ENCODE data around the gene ABHD16A. TPM values are rescaled to one million over a fixed set of nuclear protein-coding genes. Genes with fewer than 3 reads are reported as not detected.

Gene ABHD16A
- polyA plus RNA-seq, 3 donors = 52.4 to 70.9 (median 61.6) TPM

DNA sequence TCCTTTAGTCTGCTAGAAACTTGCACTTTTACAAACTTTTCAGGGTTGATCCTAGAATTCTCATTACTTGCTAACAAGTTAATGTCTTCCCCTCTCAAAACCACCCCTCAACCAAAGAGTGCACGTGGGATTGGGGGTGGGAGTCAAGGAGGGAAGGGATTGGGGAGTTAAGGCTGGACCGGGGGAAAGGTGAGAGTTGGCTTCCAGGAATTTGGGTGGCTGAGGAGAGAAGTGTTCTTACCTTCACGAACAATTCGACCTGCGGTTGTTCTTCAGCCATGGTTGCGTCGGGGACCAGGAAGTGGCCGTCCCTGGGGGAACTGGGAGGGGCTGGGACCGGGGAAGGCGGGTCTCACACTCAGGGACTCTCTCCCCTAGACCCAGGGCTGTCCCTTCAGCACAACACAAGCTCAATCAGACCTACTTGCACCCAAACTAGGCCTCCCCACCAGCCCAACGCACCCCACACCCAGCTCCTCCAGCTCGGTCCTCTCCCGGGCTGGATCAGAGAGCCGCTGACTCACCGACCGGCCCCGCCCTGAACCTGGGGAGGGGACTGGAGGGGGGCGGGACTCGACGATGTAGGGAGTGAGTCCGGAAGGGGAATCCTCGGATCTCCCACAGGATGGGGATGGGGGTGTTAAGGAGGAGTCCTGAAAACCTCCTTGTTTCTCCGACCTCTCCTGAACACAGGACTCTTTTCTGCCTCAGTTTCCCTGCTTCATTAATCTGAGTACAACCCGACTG is 33.1 kb upstream of the ABHD16A start, which contains the start of gene CLIC1:
TSS of gene CLIC1 (minus strand) at position 510 of the 747 bp plus-strand sequence. CDS start at position 280, 230 bp downstream.
- DNase-seq (ENCODE audit: extremely low read depth in 1 of 11, low read depth in 9 of 11, low spot score in 4 of 11) = peak in 2 of 11 donors; percentile 74 to 75

GRCh38 chr6:31734821-31735406 is 31.8 kb upstream of the ABHD16A start:
- DNase-seq (ENCODE audit: extremely low read depth in 1 of 11, low read depth in 9 of 11, low spot score in 4 of 11) = peak in 1 of 11 donors; percentile 19

DNA sequence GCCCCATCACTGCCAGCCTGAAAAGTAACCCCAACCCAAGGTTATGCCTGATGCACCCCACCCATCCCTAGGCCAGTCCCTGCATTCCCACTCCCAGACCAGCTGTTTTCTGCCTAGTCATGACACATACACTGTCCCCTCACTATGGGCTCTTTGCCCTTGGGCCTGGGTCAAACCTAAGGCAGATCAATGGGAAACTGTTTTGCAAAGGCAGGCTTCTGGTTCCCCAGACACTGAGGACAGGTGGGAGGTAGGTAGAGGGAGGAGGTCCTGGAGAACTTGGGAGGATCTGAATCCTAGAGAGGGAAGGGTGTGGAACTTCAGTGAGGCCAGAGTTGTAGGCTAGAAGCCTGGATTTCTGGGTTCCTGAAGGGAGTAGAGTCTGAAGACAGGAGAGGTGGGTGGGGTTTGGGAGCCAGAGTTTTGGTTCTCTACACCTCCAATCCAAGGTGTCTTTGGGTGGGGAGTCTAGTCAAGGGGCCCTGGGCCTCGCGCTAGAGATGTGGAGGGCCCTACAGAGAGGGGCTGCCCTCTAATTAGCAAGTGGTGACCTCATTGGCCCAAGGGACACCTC is 31.2 kb upstream of the ABHD16A start:
- no peak for DNase-seq (ENCODE audit: extremely low read depth in 1 of 11, low read depth in 9 of 11, low spot score in 4 of 11)

DNA sequence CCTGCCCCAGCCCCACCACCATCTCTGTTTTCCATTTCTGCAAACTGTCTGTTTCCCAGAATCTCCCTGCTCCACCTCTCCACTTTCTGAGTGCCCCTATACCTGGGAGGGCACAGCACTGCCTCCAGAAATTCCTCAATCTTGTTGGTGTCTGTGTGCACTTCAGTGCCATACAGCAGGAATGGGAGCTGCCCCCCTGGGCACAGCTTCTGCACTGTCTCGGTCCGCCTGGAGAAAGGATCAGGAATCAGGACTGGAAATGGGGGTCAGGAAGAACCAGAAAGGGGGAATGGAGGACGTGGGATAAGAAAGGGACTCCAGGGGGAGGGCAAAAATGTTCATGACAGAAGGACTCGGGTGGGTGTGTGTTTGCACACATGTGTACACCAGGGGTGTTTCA is 30.6 kb upstream of the ABHD16A start:
- DNase-seq (ENCODE audit: extremely low read depth in 1 of 11, low read depth in 9 of 11, low spot score in 4 of 11) = no peak

DNA sequence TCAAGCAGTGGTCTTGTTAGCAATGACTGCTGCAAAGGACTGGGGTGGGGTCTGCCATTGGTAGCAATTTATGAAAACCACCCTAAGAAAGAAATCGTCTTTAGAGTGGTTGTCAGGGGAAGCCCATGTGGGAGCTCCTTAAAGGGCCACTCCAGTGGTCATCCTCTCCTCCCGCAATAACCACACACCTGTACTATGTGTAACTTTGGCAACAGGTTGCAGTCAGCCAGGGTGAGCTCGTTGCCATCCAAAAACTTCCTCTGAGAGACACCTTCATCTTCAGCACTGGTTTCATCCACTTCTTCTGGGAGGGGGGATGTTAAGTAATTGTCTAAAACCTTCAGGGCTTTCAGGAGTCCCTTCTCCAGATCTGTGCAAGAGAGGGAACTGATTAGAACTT is 28.9 kb upstream of the ABHD16A start:
- DNase-seq (ENCODE audit: extremely low read depth in 1 of 11, low read depth in 9 of 11, low spot score in 4 of 11) = no peak

GRCh38 chr6:31730631-31731086 is 27.5 kb upstream of the ABHD16A start:
- DNase-seq (ENCODE audit: extremely low read depth in 1 of 11, low read depth in 9 of 11, low spot score in 4 of 11) = no peak

DNA sequence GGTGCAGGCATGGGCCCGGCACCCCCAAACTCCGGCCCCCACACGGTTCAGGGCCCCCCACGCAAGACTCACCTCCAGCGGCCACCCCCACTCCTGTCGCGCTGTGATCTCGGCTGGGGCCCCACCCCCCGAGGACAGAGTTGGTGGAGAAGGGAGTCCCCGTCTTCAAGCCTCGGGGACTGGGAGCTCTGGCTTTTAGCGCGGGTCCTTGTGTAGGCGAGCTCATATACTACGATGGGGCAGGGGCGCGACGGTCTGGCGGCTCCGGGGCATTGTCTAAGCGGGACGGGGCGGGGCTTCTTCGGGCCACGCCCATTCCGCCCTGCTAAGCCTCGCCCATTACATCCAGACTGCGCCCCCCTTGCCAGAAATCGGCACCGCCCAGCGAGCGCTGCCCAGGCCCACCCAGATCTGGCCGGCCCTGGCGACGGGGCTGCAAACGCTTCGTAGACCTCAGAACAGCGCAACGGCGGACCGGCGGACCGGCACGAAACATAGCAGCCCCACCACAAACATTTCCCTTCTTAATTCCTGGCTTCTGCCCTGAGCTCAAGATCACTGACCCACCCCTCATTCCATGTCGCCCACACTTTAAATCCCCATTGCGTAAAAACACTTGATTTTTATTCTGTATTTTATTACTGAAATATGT is 27.0 kb upstream of the ABHD16A start:
- peak in 10 of 11 donors; percentile 82 to 92 (median 90) for DNase-seq (ENCODE audit: extremely low read depth in 1 of 11, low read depth in 9 of 11, low spot score in 4 of 11)

- peak in 10 of 11 donors; percentile 84 to 92 (median 88) for DNase-seq (ENCODE audit: extremely low read depth in 1 of 11, low read depth in 9 of 11, low spot score in 4 of 11)
Observed at GRCh38 chr6:31729515-31729978, 26.4 kb upstream of the ABHD16A start.

GRCh38 chr6:31728767-31729514 is 25.8 kb upstream of the ABHD16A start, which contains the start of gene DDAH2:
TSS of gene DDAH2 (minus strand) at chr6:31729299. CDS start at chr6:31729161, 138 bp downstream.
- DNase-seq (ENCODE audit: extremely low read depth in 1 of 11, low read depth in 9 of 11, low spot score in 4 of 11) = no peak

DNA sequence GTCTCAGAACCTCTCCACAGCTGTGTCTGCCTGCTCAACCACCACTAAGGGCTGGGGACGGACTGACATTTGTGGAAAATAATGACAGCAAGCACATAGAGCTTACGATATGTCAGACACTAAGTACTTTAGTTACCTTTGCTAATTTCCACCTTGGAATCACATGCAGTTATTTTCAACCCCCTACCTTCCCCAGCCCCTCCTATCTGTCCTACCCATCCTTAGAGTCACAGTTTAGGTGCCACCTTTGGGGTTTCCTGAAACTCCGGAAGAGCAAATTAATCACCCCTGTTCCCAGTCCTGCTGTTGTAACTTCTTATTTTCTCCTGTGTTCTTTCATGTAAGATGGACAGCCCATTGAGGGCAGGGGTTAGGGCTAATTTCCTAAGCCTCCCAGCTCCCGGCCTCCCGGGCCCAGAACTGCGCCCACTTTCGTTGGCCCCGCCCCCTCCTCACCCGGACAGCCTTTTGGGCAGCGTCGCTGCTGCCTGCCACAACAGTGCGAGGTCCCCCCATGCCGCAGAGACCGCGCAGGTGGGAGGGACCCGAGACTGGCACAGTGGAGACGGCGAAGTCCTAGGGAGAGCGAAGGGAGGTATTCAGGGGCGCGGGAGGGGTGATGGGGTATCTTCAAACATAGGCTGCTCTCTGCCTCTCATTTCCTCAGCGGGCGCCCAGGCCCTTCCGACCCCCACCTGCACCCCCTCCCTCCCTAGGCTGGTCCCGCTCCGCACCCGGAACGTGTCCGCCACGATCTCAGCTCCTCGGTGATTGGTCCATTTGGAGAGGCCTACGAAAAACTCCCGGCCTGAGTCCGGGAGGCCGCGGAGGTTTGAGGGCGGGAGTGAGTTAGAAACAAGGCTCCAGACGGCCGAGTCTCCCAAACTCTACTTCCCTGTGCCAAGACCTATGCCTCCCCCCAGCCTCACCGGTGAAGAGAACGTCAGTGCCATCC is 24.9 kb upstream of the ABHD16A start:
- DNase-seq (ENCODE audit: extremely low read depth in 1 of 11, low read depth in 9 of 11, low spot score in 4 of 11) = no peak

- no peak for DNase-seq (ENCODE audit: extremely low read depth in 1 of 11, low read depth in 9 of 11, low spot score in 4 of 11)
Observed at GRCh38 chr6:31727034-31727716, 24.1 kb upstream of the ABHD16A start.

- no peak for DNase-seq (ENCODE audit: extremely low read depth in 1 of 11, low read depth in 9 of 11, low spot score in 4 of 11)
Observed at GRCh38 chr6:31725502-31726350, 22.6 kb upstream of the ABHD16A start.

DNA sequence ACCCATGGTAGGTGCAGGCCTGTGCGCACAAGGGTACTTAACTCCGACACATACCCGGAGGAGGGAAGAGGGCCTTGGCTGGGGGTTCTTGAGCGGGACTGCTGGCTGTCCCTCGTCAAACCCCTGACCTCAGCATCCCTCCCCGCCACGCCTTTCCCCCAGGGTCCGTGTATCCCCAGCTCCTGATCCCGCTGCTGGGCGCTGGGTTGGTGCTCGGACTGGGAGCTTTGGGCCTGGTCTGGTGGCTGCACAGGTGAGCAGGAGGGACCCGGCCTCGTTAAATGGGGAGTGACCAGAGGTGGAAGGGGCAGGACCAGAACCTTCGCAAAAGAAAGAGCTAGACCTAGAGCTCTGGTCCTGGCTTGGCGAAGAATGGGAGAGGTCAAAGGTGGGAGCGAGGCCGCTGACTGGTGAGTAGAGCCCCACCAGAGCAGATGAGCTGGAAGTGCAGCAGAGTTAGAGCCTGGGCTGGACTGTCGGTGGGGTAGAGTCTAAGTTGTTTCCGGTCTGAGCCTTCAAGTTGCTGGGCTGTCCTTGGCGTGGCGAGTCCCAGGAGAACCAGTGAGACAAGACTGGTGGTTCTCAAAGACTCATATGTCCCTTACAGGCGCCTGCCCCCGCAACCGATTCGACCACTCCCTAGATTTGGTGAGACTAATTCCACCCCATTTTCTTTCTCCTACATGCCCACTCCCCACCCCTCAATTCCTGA is 21.0 kb upstream of the ABHD16A start:
- no peak for DNase-seq (ENCODE audit: extremely low read depth in 1 of 11, low read depth in 9 of 11, low spot score in 4 of 11)

GRCh38 chr6:31723245-31723979 is 20.3 kb upstream of the ABHD16A start, which contains the start of gene MPIG6B:
TSS of gene MPIG6B (plus strand) at chr6:31723373. CDS start at chr6:31723384, 11 bp downstream.
- DNase-seq (ENCODE audit: extremely low read depth in 1 of 11, low read depth in 9 of 11, low spot score in 4 of 11) = no peak

DNA sequence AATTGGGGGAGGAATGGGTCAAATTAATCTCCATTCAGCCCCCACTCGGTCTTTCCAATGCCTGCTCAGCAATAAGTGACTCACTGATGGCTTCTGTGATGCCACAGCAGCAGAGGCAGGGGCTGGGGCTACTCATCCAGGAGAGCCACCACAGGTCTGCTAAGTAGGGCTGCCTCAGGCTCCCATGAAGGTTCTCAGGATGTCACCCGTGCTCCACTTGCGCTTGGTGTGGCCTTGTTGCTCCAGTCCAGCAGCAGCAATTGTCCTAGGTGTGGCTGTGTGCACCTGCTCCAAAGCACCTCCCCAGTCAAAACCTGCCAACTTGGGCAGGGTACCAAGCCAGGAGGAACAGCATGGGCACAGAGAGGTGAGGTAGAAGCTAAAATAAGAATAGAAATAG is 19.0 kb upstream of the ABHD16A start:
- DNase-seq (ENCODE audit: extremely low read depth in 1 of 11, low read depth in 9 of 11, low spot score in 4 of 11) = no peak

All from renal cortex interstitium (tissue), 11 donors.